8988T (cell line): ENCODE measurements around the gene ADRA2C.

Experiments used
- DNase-seq: peaks from one replicate; pipeline ENCODE4 v3.0.0; 2011

Gene ADRA2C

GRCh38 chr4:3762753-3763549 is 3.2 kb upstream of the ADRA2C start:
- DNase-seq: no peak

- peak; percentile 98 for DNase-seq
These were observed 732 bp upstream of the ADRA2C start for GRCh38 chr4:3765271-3766035.

GRCh38 chr4:3766785-3767569 is 792 bp downstream of the ADRA2C start:
- no peak for DNase-seq

GRCh38 chr4:3767570-3768288 is 1.5 kb downstream of the ADRA2C start:
- DNase-seq: no peak

- DNase-seq: no peak
These were observed 2.9 kb downstream of the ADRA2C start for GRCh38 chr4:3768842-3769641.

- no peak for DNase-seq
These were observed 3.5 kb downstream of the ADRA2C start for GRCh38 chr4:3769642-3770184.

GRCh38 chr4:3770323-3771163 is 4.4 kb downstream of the ADRA2C start:
- no peak for DNase-seq

GRCh38 chr4:3771164-3771809 is 5.1 kb downstream of the ADRA2C start:
- DNase-seq: no peak

- DNase-seq: no peak
These were observed 5.8 kb downstream of the ADRA2C start for GRCh38 chr4:3771939-3772495.

- no peak for DNase-seq
These were observed 6.4 kb downstream of the ADRA2C start for GRCh38 chr4:3772632-3773031.

- no peak for DNase-seq
These were observed 7.4 kb downstream of the ADRA2C start for GRCh38 chr4:3773552-3774001.

- no peak for DNase-seq
These were observed 8.2 kb downstream of the ADRA2C start for GRCh38 chr4:3774253-3774883.

- DNase-seq: no peak
These were observed 8.8 kb downstream of the ADRA2C start for GRCh38 chr4:3775005-3775404.

- no peak for DNase-seq
These were observed 9.4 kb downstream of the ADRA2C start for GRCh38 chr4:3775576-3775975.

- no peak for DNase-seq
These were observed 10.2 kb downstream of the ADRA2C start for GRCh38 chr4:3776166-3777032.

GRCh38 chr4:3777033-3777390 is 10.8 kb downstream of the ADRA2C start:
- no peak for DNase-seq

- no peak for DNase-seq
These were observed 11.5 kb downstream of the ADRA2C start for GRCh38 chr4:3777669-3778068.

GRCh38 chr4:3779509-3779908 is 13.3 kb downstream of the ADRA2C start:
- no peak for DNase-seq
